PC-3 (cell line): ENCODE measurements around the gene PHACTR2. TPM values are rescaled to one million over a fixed set of nuclear protein-coding genes. Genes with fewer than 3 reads are reported as not detected.
"Not testable (repeated sequence)": the region's sequence is repeated elsewhere in the genome, so short reads cannot be mapped to it uniquely, and the experiment has no call there.

Experiments used
- ATAC-seq: fragments of 200-7000 bp; cut with Tn5 transposase; 2 replicates; pipeline ENCODE4 v1.9.1; 2020; ENCODE audit warnings: mild to moderate bottlenecking, moderate library complexity
- BruUV-seq: library from RNA; stranded (reverse); fragments of 400-500 nt; replicated peaks from 2 replicates; lab custom pipeline; 2021; lab: Mats Ljungman, UMichigan
- CTCF ChIA-PET: fragments of 300-600 bp; sonication (Branson Sonifier 250); formaldehyde crosslinking; loops from one replicate; lab custom pipeline; 2022; ENCODE audit warnings: antibody characterized with exemption; lab: Charles Lee
- POLR2A ChIA-PET: fragments of 300-600 bp; sonication (Branson Sonifier 250); formaldehyde crosslinking; loops from one replicate; lab custom pipeline; 2022; ENCODE audit warnings: antibody characterized with exemption; ENCODE audit not compliant: unreplicated experiment; lab: Charles Lee
- DNase-seq: peaks from one replicate; pipeline ENCODE4 v3.0.0-alpha.2; 2015
- H2AFZ ChIP-seq: fragments of 300-600 bp; sonication (generic); 2 replicates; pipeline ENCODE4 v1.6.0; 2016; ENCODE audit warnings: antibody characterized with exemption, low read length
- H3F3A ChIP-seq: fragments of 300-600 bp; sonication (generic); one replicate; pipeline ENCODE4 v1.6.0; 2017; ENCODE audit warnings: antibody characterized with exemption, low read length, control low read depth, mild to moderate bottlenecking; ENCODE audit not compliant: unreplicated experiment
- H3K27ac ChIP-seq: fragments of 300-600 bp; sonication (generic); 2 replicates; pipeline ENCODE4 v1.5.1; 2016; ENCODE audit warnings: mild to moderate bottlenecking, low read length
- H3K27me3 ChIP-seq: fragments of 300-600 bp; sonication (generic); 2 replicates; pipeline ENCODE4 v1.6.1; 2016; ENCODE audit warnings: low read length, mixed read lengths
- H3K36me3 ChIP-seq: fragments of 300-600 bp; sonication (generic); 2 replicates; pipeline ENCODE4 v1.6.1; 2016; ENCODE audit warnings: low read depth, mixed run types, low read length, mixed read lengths
- H3K4me1 ChIP-seq: fragments of 300-600 bp; sonication (generic); 2 replicates; pipeline ENCODE4 v1.5.1; 2016; ENCODE audit warnings: low read length; ENCODE audit not compliant: insufficient read depth
- H3K4me2 ChIP-seq: fragments of 300-600 bp; sonication (generic); 2 replicates; pipeline ENCODE4 v1.6.0; 2016; ENCODE audit warnings: low read length
- H3K4me3 ChIP-seq: fragments of 300-600 bp; sonication (generic); 2 replicates; pipeline ENCODE4 v1.5.1; 2016; ENCODE audit warnings: mild to moderate bottlenecking, low read length, mixed read lengths
- H3K79me2 ChIP-seq: fragments of 300-600 bp; sonication (generic); 2 replicates; pipeline ENCODE4 v1.6.1; 2017; ENCODE audit warnings: low read length, mixed read lengths
- H3K9ac ChIP-seq: fragments of 300-600 bp; sonication (generic); 2 replicates; pipeline ENCODE4 v1.6.0; 2016; ENCODE audit warnings: mild to moderate bottlenecking, low read length
- H3K9me2 ChIP-seq: fragments of 300-600 bp; sonication (generic); replicated peaks from 2 replicates; pipeline ENCODE4 v1.6.1; 2016; ENCODE audit warnings: mixed run types, low read length, mixed read lengths
- H3K9me3 ChIP-seq: fragments of 300-600 bp; sonication (generic); 2 replicates; pipeline ENCODE4 v1.6.1; 2016; ENCODE audit warnings: low read length, mixed read lengths
- H4K20me1 ChIP-seq: fragments of 300-600 bp; sonication (generic); 2 replicates; pipeline ENCODE4 v1.6.1; 2016; ENCODE audit warnings: low read length, mixed read lengths
- CTCF ChIP-seq: fragments of 300-600 bp; sonication (generic); conservative IDR thresholded peaks from 2 replicates; pipeline ENCODE4 v1.5.1; 2017; ENCODE audit warnings: antibody characterized with exemption, low read depth, mild to moderate bottlenecking, low read length
- EZH2 ChIP-seq: fragments of 300-600 bp; sonication (generic); IDR thresholded peaks from one replicate; pipeline ENCODE4 v1.6.1; 2017; ENCODE audit warnings: antibody characterized with exemption, mild to moderate bottlenecking, low read length; ENCODE audit not compliant: unreplicated experiment
- EZH2phosphoT487 ChIP-seq: fragments of 300-600 bp; sonication (generic); IDR thresholded peaks from 2 replicates; pipeline ENCODE4 v1.6.1; 2018; ENCODE audit warnings: mild to moderate bottlenecking, antibody characterized with exemption, low read length, borderline replicate concordance
- intact Hi-C: fragments of 100-400 bp; cut with micrococcal nuclease; formaldehyde crosslinking; loops from 2 replicates; pipeline ENCODE4 v1.9.0; 2023
- total RNA-seq: library from RNA; depleted of rRNA; stranded (reverse); fragments of >200 nt; gene quantifications from 2 replicates; pipeline ENCODE4 v1.2.3, GENCODE V29; 2014

Gene PHACTR2
- total RNA-seq, 1 experiment from 2014 or later: 19.4 TPM

- CTCF ChIA-PET: no interaction called here
- Histone ChIP-seq H3F3A (no peaks in the 10 kb centered on the region), H3K4me2 (no peak overlapping the region), H3K27ac (no peak overlapping the region), H3K9ac (no peak overlapping the region), H3K9me2 (no peaks in the 10 kb centered on the region), H3K9me3 (no peaks in the 10 kb centered on the region), H4K20me1 (no peaks in the 10 kb centered on the region), H3K79me2 (no peaks in the 10 kb centered on the region), H2AFZ (no peak overlapping the region), H3K36me3 (no peaks in the 10 kb centered on the region), H3K27me3 (no peaks in the 10 kb centered on the region), H3K4me1 (no peaks in the 10 kb centered on the region), H3K4me3 (no peak overlapping the region)
- no TSS peak for BruUV-seq
- POLR2A ChIA-PET: no interaction called here
- no peak for TF ChIP-seq EZH2phosphoT487
- TF ChIP-seq CTCF: no peak
- no peak for TF ChIP-seq EZH2
- no peak for ATAC-seq
- intact Hi-C loops: no loop called here
- DNase-seq: no peak
Observed at GRCh38 chr6:143733510-143733909, 55.7 kb downstream of the PHACTR2 start.

GRCh38 chr6:143734641-143735063 is 56.9 kb downstream of the PHACTR2 start:
- no peaks in the 10 kb centered on the region for H3K9me3 ChIP-seq
- BruUV-seq: no TSS peak
- POLR2A ChIA-PET: no interaction called here
- H3K4me1 ChIP-seq: no peaks in the 10 kb centered on the region
- H3F3A ChIP-seq: no peaks in the 10 kb centered on the region
- TF ChIP-seq EZH2 (no peak), CTCF (no peak), EZH2phosphoT487 (no peak)
- no peaks in the 10 kb centered on the region for H3K36me3 ChIP-seq
- no peak overlapping the region for H2AFZ ChIP-seq
- no peaks in the 10 kb centered on the region for H4K20me1 ChIP-seq
- intact Hi-C loops: no loop called here
- H3K79me2 ChIP-seq: no peaks in the 10 kb centered on the region
- H3K4me2 ChIP-seq: no peak overlapping the region
- H3K9ac ChIP-seq: no peak overlapping the region
- no peaks in the 10 kb centered on the region for H3K9me2 ChIP-seq
- ATAC-seq: no peak
- no peak overlapping the region for H3K27ac ChIP-seq
- CTCF ChIA-PET: no interaction called here
- H3K4me3 ChIP-seq: no peak overlapping the region
- no peaks in the 10 kb centered on the region for H3K27me3 ChIP-seq
- DNase-seq: no peak

GRCh38 chr6:143738072-143738690 is 60.4 kb downstream of the PHACTR2 start:
- H3K79me2 ChIP-seq, H3K27ac ChIP-seq, H4K20me1 ChIP-seq, H3K4me1 ChIP-seq, H3K9ac ChIP-seq, CTCF ChIA-PET, H2AFZ ChIP-seq, intact Hi-C loops, H3K36me3 ChIP-seq, H3K9me3 ChIP-seq, H3K4me2 ChIP-seq, H3K9me2 ChIP-seq, H3F3A ChIP-seq, H3K27me3 ChIP-seq, BruUV-seq, H3K4me3 ChIP-seq: not testable (repeated sequence)
- ATAC-seq: peak; percentile 45; the same call in 1 of the 2 replicates
- peak; percentile 40 for DNase-seq
- POLR2A ChIA-PET: interaction anchor here (0.6 kb wide), 1 partner anchor 34 kb away, joined by 3 read pairs; no protein-coding TSS in a partner anchor
